Lower leg skin (tissue), 4 donors: ENCODE data around the gene RLF. TPM values are rescaled to one million over a fixed set of nuclear protein-coding genes. Genes with fewer than 3 reads are reported as not detected.

Source experiments
- DNase-seq, 2 donors: peaks; one replicate each; pipeline ENCODE4 v3.0.0-alpha.2; 2019; ENCODE audit warnings: low spot score in 2 of 2
- H3K4me3 ChIP-seq: fragments of 200-600 bp; sonication (generic); 2 replicates; pipeline ENCODE4 v1.5.1; 2017; ENCODE audit warnings: mild to moderate bottlenecking, low read depth; ENCODE audit not compliant: poor library complexity, severe bottlenecking
- POLR2A ChIP-seq, 2 donors: fragments of 450-650 bp; IDR thresholded peaks; one replicate each; pipeline ENCODE4 v1.6.1; 2016 to 2017; ENCODE audit warnings: antibody characterized with exemption in 2 of 2, mild to moderate bottlenecking in 1 of 2, moderate library complexity in 1 of 2
- WGBS, 2 donors: methylation state at CpG; one replicate each; pipeline ENCODE4 v1.1.5; 2018; 5-methylcytosine and 5-hydroxymethylcytosine counted together
- intact Hi-C: fragments of 100-400 bp; cut with DNase I; formaldehyde crosslinking; loops from one replicate; pipeline ENCODE4 v1.15.0; 2023; ENCODE audit warnings: low total_unique reads
- total RNA-seq, 4 donors: library from RNA; depleted of rRNA; stranded (reverse); fragments of >200 nt; gene quantifications; one replicate each; pipeline ENCODE4 v1.1.0, GENCODE V29; 2016
- TF ChIP-seq, protein P1 (sequence below), 3 donors: fragments of 450-650 bp; IDR thresholded peaks; one replicate each; pipeline ENCODE4 v1.5.1; 2016; ENCODE audit warnings: antibody characterized with exemption in 3 of 3, mild to moderate bottlenecking in 3 of 3, moderate library complexity in 2 of 3

The RLF gene
- total RNA-seq, 4 donors from 2014 or later = 22.8 to 30.9 (median 25.3) TPM

DNA sequence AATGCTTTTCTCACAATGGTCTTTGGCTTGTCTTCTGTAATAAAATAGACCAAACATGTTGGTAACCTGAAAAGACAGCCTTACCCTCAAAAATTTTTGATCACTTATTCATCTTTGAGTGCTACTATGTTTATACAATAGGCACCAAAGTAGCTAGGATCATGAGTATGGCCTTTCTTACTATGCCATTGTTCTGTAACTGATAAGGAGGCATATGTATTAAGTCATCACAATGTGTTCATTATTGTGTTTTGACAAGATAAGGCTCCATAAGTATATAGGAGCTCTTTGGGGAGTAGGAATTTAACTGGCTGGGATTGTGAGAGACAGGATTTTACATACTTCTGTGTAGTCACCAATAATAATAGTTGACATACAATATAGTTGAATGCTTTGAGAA is 87.2 kb downstream of the RLF start:
- intact Hi-C loops = no loop called here
- no peak overlapping the region for H3K4me3 ChIP-seq
- TF ChIP-seq, protein P1, sequence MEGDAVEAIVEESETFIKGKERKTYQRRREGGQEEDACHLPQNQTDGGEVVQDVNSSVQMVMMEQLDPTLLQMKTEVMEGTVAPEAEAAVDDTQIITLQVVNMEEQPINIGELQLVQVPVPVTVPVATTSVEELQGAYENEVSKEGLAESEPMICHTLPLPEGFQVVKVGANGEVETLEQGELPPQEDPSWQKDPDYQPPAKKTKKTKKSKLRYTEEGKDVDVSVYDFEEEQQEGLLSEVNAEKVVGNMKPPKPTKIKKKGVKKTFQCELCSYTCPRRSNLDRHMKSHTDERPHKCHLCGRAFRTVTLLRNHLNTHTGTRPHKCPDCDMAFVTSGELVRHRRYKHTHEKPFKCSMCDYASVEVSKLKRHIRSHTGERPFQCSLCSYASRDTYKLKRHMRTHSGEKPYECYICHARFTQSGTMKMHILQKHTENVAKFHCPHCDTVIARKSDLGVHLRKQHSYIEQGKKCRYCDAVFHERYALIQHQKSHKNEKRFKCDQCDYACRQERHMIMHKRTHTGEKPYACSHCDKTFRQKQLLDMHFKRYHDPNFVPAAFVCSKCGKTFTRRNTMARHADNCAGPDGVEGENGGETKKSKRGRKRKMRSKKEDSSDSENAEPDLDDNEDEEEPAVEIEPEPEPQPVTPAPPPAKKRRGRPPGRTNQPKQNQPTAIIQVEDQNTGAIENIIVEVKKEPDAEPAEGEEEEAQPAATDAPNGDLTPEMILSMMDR (IDR thresholded peaks at IDR 0.05) = no peak
- TF ChIP-seq POLR2A (IDR thresholded peaks at IDR 0.05) = no peak
- no peak for DNase-seq

DNA sequence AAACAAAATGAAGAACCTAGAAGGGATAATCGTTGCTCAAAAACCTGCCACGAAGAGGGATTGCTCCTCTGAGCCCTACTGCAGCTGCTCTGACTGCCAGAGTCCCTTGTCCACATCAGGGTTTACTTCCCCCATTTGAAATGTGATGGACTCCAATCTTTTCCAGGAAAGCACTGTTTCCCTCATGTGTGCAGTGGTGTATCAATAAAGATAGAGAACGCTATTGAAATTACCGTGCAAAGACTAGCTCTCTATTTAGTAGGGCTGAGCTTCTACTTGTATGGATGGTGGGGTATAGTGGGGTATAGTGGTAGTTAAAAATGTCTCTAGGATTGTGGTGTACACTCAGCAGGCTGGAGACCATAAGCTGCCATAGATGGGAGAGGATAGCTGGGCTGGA is 90.3 kb downstream of the RLF start:
- TF ChIP-seq POLR2A (IDR thresholded peaks at IDR 0.05) = no peak
- TF ChIP-seq, protein P1 (IDR thresholded peaks at IDR 0.05) = no peak
- DNase-seq = no peak
- intact Hi-C loops = no loop called here
- 89 to 90% methylated on average over 4 of the region's 4 CpGs for WGBS, 2 donors
- H3K4me3 ChIP-seq = no peak overlapping the region

DNA sequence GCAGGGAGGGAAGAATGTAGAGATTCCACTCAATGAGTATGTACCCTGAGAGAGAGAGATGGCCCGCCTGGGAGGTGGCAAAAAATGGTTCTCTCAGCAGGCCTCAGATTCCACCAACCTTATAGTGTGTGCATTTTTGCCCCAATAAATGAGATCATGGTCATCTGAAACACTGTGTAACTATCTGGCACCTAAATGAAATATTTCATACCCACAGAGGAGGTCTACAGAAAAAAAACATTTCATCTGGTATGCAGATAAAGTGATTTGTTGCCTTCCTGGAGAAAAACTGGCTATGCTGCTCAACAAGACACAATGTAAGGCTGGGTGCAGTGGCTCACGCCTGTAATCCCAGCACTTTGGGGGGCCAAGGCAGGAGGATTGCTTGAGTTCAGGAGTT is 91.4 kb downstream of the RLF start:
- 88 to 100% methylated on average over 2 of the region's 2 CpGs for WGBS, 2 donors
- DNase-seq = no peak
- intact Hi-C loops = no loop called here
- TF ChIP-seq, protein P1 (IDR thresholded peaks at IDR 0.05) = no peak
- TF ChIP-seq POLR2A (IDR thresholded peaks at IDR 0.05) = no peak
- H3K4me3 ChIP-seq = no peak overlapping the region

DNA sequence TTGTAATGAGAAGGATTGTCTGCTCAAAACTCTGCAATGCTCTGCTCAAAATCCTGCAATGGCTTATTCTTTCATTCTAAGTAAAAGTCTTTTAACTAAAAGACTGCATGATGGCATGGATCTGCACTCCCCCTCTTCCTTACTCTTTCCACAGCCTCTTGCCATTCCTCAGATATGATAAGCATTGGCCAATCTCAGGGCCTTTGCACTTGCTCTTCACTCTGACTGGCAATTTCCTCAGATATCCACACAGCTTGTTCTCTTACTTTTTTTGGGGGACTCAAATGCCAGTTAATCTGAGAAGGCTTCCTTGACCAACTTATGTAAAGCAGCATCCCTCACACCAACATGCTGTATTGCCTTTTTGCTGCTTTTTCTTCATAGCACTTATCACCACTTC is 94.0 kb downstream of the RLF start:
- DNase-seq = no peak
- H3K4me3 ChIP-seq = no peak overlapping the region
- intact Hi-C loops = no loop called here
- no peak for TF ChIP-seq POLR2A (IDR thresholded peaks at IDR 0.05)
- TF ChIP-seq, protein P1 (IDR thresholded peaks at IDR 0.05) = no peak

DNA sequence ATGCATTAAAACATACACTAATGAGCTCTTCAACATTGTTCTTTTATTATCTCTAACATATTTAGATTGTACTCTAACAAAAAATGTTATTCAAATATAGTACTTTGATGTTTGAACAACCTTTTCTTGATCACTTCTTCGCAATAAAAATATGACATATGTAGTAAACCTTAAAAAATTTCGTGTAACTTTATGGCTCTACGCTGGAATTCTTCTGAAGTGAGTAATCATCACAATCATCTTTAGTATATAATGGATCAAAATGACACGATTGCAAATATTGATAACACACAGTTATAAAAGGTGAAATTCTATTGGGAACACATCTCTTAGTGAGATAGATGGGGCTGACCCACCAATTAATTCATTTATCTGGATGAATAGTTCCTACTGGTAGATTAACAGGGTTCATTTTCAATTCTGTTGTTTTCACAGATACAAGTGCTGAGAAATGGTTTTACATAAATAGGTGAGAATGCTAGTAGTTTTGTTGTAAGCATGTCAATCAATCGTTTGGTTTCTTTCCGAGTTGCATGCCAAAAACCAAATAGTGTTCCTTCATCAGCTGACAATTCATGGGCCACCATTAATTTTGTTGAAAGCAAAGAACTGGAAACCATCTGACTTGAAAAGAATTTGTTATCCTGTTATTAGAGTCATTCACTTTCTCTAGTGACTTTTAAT is 95.4 kb downstream of the RLF start:
- no peak for DNase-seq
- no peak overlapping the region for H3K4me3 ChIP-seq
- intact Hi-C loops = no loop called here
- 51% methylated on average over 6 of the region's 6 CpGs for WGBS, 2 donors
- TF ChIP-seq, protein P1 (IDR thresholded peaks at IDR 0.05) = no peak
- TF ChIP-seq POLR2A (IDR thresholded peaks at IDR 0.05) = no peak

DNA sequence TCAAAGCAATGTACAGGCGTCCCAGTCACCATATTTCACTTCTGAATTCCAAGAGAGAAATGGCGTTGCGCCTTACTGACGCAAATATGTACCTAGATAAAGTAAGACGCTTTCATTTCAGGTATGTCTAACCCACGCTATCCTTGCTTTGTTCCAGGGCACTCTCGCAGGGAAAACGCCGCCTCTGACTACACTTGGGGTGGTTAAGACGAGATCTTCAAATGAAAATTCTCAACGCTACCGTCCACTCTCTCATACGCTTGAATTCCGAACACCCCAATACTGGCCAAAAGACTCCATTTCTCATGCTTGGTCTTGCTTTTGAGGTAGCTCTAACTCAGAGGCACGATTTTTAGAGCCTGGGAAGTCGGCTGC is 96.1 kb downstream of the RLF start:
- peak in 1 of 2 donors; percentile 28 for DNase-seq
- peak overlapping the region; percentile 77 for H3K4me3 ChIP-seq
- TF ChIP-seq, protein P1 (IDR thresholded peaks at IDR 0.05) = no peak
- intact Hi-C loops = no loop called here
- 0 to 2% methylated on average over 16 of the region's 16 CpGs for WGBS, 2 donors
